ENCODE measurements around the gene MYZAP. TPM values are rescaled to one million over a fixed set of nuclear protein-coding genes. Genes with fewer than 3 reads are reported as not detected.
A peak's percentile ranks its signal among the peaks of the same experiment; 100 is the strongest.

Gene MYZAP
- total and polyA plus RNA-seq, 2 experiments from 2014 or later, result 1.0 to 1.5 TPM

GRCh38 chr15:57732526-57733331 is 141.0 kb downstream of the MYZAP start:
- Histone ChIP-seq H3K79me2 (replicated peaks; ENCODE audit: insufficient read depth) (no peaks in the 10 kb centered on the region), H3K4me1 (ENCODE audit: insufficient read depth) (peaks cover 3% of the 10 kb centered on the region; the same call in 1 of the 2 replicates), H3K9me2 (ENCODE audit: insufficient read depth) (no peaks in the 10 kb centered on the region), H3F3A (replicated peaks; ENCODE audit: low read depth) (no peaks in the 10 kb centered on the region), H3K4me2 (no peak overlapping the region), H2AFZ (no peak overlapping the region), H3K36me3 (ENCODE audit: insufficient read depth) (no peaks in the 10 kb centered on the region), H3K27me3 (ENCODE audit: insufficient read depth) (no peaks in the 10 kb centered on the region), H4K20me1 (replicated peaks; ENCODE audit: insufficient read depth) (no peaks in the 10 kb centered on the region), H3K27ac (ENCODE audit: low read depth) (no peak overlapping the region), H3K4me3 (no peak overlapping the region)
- TF ChIP-seq REST (IDR thresholded peaks at IDR 0.05; ENCODE audit: unreplicated experiment) (no peak), ZNF331 (CRISPR knock-in tag; IDR thresholded peaks at IDR 0.05; ENCODE audit: low read depth) (no peak), ZNF462 (CRISPR knock-in tag; IDR thresholded peaks at IDR 0.05) (no peak), EZH2 (IDR thresholded peaks at IDR 0.05; ENCODE audit: low read depth, unreplicated experiment) (no peak), CTCF (conservative IDR thresholded peaks at IDR 0.05; ENCODE audit: low read depth in 2 of 2) (peak; percentile 89 to 99), EZH2phosphoT487 (IDR thresholded peaks at IDR 0.05; ENCODE audit: unreplicated experiment) (no peak), ZNF114 (CRISPR knock-in tag; IDR thresholded peaks at IDR 0.05) (no peak), ETS1 (IDR thresholded peaks at IDR 0.05) (no peak)
- Mint-ChIP-seq H3K9me3 (no peaks in the 10 kb centered on the region), H3K4me3 (no peak overlapping the region), H3K4me1 (peaks cover 9% of the 10 kb centered on the region; the same call in 2 of the 3 replicates), H3K36me3 (ENCODE audit: low read depth) (no peaks in the 10 kb centered on the region), H3K27ac (no peak overlapping the region), H3K27me3 (ENCODE audit: insufficient read depth, low read depth, poor library complexity) (peaks cover 6% of the 10 kb centered on the region)
- peak; percentile 89 for DNase-seq (ENCODE audit: low spot score)
- ATAC-seq, result peak; percentile 88
